ENCODE results near the gene HOXB8. TPM values are rescaled to one million over a fixed set of nuclear protein-coding genes. Genes with fewer than 3 reads are reported as not detected.

HOXB8 gene
- total RNA-seq, 1 experiment from 2014 or later: 0.70 TPM

DNA sequence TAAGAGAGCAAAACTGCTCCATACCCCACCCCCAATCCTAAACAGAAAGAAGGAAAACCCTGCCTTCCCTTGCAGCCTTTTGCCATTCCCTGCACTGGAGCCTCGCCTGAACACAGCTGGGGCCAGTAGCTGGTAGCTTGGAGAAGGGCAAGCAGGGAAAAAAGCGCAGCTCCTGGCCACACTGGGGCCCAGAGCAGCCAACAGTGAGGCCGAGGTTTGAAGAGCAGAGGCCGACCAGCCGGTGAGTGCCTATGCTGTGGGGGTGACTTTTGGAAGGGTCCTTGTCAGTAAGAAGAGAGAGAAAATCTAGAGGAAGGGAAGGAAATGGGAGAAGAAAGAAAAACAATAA is 14.3 kb upstream of the HOXB8 start:
- CTCF ChIA-PET: no interaction called here
- no peak overlapping the region for H3K4me3 ChIP-seq
- H3F3A ChIP-seq (ENCODE audit: insufficient read depth, low read depth): peaks cover 12% of the 10 kb centered on the region; the same call in 1 of the 2 replicates
- no peaks in the 10 kb centered on the region for H3K9me3 ChIP-seq (ENCODE audit: insufficient read depth, low read depth)
- no peak overlapping the region for H3K4me2 ChIP-seq
- H3K27me3 ChIP-seq (ENCODE audit: insufficient read depth, low read depth): peaks cover 38% of the 10 kb centered on the region; the same call in 1 of the 2 replicates
- intact Hi-C loops (cut with micrococcal nuclease; ENCODE audit: unreplicated experiment): no loop called here
- H3K4me1 ChIP-seq (replicated peaks; ENCODE audit: insufficient read depth): peaks cover 3% of the 10 kb centered on the region; the same call in 1 of the 2 replicates
- H4K20me1 ChIP-seq (ENCODE audit: insufficient read depth): no peaks in the 10 kb centered on the region; the same call in 1 of the 2 replicates
- H3K27ac ChIP-seq: no peak overlapping the region
- POLR2A ChIA-PET (ENCODE audit: unreplicated experiment): no interaction called here
- no peak overlapping the region for H2AFZ ChIP-seq
- BruUV-seq (replicated peaks): no TSS peak
- H3K79me2 ChIP-seq (ENCODE audit: low read depth): no peaks in the 10 kb centered on the region
- no peak for DNase-seq
- no peaks in the 10 kb centered on the region for H3K36me3 ChIP-seq (ENCODE audit: low read depth)
- TF ChIP-seq EZH2 (IDR thresholded peaks at IDR 0.05; ENCODE audit: low read depth) (no peak), CTCF (conservative IDR thresholded peaks at IDR 0.05) (no peak)
- H3K9me2 ChIP-seq (ENCODE audit: insufficient read depth): no peaks in the 10 kb centered on the region

DNA sequence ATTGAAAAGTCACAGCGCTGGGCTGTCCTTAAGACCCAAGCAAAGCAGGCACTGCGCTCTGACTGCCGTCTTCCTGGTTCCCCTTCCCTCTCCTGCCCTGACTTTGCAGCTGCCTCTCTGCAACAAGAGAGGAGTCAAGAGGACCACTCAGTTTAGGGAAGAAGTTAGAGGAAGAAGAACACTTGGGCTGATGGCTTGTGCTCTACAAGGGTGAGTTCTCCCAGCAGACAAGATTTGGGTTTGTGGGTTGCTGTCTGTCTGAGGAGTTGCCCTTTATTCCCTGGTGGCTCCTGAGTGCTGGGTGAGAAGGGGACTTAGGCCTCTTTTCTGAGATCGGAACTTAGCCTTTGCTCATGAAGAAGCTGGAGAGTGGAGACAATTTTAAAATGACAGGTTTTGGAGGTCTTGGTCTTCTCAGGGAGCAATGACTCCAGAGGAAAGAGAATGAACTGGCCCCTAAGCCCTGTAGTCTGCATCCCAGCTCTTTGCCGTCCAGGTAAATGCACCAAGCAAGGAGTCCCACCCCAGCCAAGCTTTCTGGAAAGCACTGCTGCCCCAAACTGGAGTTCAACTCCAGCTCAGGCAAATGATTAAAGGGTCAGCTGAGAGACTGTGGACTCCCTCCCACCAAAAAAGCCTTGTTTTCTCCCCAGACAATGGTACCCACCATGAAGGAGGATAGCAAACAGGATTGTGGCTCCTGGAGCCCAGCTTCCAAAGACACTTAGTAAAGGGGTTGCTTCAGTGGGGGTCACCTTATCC is 13.7 kb upstream of the HOXB8 start:
- Histone ChIP-seq H3K4me1 (replicated peaks; ENCODE audit: insufficient read depth) (peaks cover 3% of the 10 kb centered on the region; the same call in 1 of the 2 replicates), H3K9me2 (ENCODE audit: insufficient read depth) (no peaks in the 10 kb centered on the region), H3K27ac (no peak overlapping the region), H3K4me3 (no peak overlapping the region), H2AFZ (no peak overlapping the region), H4K20me1 (ENCODE audit: insufficient read depth) (no peaks in the 10 kb centered on the region; the same call in 1 of the 2 replicates), H3K27me3 (ENCODE audit: insufficient read depth, low read depth) (peaks cover 37% of the 10 kb centered on the region; the same call in 1 of the 2 replicates), H3K9me3 (ENCODE audit: insufficient read depth, low read depth) (no peaks in the 10 kb centered on the region), H3K79me2 (ENCODE audit: low read depth) (no peaks in the 10 kb centered on the region), H3K4me2 (no peak overlapping the region), H3K36me3 (ENCODE audit: low read depth) (no peaks in the 10 kb centered on the region), H3F3A (ENCODE audit: insufficient read depth, low read depth) (peaks cover 15% of the 10 kb centered on the region; the same call in 1 of the 2 replicates)
- intact Hi-C loops (cut with micrococcal nuclease; ENCODE audit: unreplicated experiment): no loop called here
- no TSS peak for BruUV-seq (replicated peaks)
- ChIA-PET CTCF (interaction anchor here (0.6 kb wide), 1 partner anchor 706 kb away, joined by 7 read pairs; no protein-coding TSS in a partner anchor), POLR2A (ENCODE audit: unreplicated experiment) (interaction anchor here (0.7 kb wide), 1 partner anchor 570 kb away, joined by 3 read pairs; no protein-coding TSS in a partner anchor)
- no peak for TF ChIP-seq CTCF (conservative IDR thresholded peaks at IDR 0.05)
- DNase-seq: no peak

DNA sequence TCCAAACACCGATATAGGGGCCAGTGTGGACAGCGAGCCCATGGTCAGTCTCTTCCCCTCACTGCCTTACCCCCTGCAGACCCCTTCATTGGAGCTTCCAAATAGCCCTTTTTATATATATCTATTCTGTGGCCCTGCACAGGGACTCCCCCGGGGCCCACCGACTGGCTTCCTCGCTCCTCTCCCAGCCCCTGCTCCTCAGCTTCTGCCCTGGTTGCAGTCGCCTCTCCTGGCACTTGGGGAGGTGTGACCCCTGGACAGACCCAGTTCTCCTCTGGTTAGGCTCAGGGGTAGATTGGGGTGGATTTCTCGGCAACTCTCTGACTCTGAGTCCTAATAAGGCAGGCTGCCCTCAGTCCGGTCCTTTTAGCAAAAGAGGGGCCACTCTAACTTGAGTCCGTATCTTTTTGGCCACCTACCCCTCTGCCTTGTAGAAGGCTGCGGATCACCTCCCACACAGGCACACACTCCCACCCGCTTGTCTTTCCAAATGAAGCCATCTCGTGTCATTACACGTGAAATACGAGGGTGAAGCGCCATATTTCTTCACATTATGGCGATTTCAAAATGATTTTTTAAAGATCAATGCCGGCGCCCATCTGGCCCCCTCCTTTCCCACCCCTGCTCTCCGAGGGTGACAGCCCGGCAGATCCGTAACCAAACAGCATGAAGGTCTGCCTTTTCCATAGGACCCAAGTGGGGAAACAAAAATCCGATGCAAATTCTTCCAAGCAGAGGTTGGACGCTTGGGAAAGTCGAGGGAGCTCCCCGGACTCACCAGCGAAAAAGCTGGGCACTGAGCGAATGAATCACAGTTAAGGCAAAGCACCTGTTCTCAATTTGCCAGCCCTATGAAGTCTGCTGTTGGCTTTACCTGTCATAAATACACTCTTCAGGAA is 12.8 kb upstream of the HOXB8 start:
- ChIA-PET CTCF (interaction anchor here (0.5 to 3.0 kb wide), 2 partner anchors 8 to 18 kb away, joined by 3 to 9 read pairs; no protein-coding TSS in a partner anchor), POLR2A (ENCODE audit: unreplicated experiment) (interaction anchor here (0.7 kb wide), 1 partner anchor 571 kb away, joined by 3 read pairs; no protein-coding TSS in a partner anchor)
- H3K27me3 ChIP-seq (ENCODE audit: insufficient read depth, low read depth): peaks cover 36% of the 10 kb centered on the region; the same call in 1 of the 2 replicates

More for the DNA sequence above, 12.8 kb upstream of the HOXB8 start:
- intact Hi-C loops (cut with micrococcal nuclease; ENCODE audit: unreplicated experiment): no loop called here
- no peak for DNase-seq
- no peak overlapping the region for H3K27ac ChIP-seq
- H3K79me2 ChIP-seq (ENCODE audit: low read depth): no peaks in the 10 kb centered on the region
- H3K9me3 ChIP-seq (ENCODE audit: insufficient read depth, low read depth): no peaks in the 10 kb centered on the region
- 0 out of 2 replicates have a peak overlapping the region, but pooled peaks have one; percentile 96 for H3K4me2 ChIP-seq
- no peak overlapping the region for H2AFZ ChIP-seq
- TF ChIP-seq EZH2 (IDR thresholded peaks at IDR 0.05; ENCODE audit: low read depth) (no peak), CTCF (conservative IDR thresholded peaks at IDR 0.05) (no peak)
- H3K9me2 ChIP-seq (ENCODE audit: insufficient read depth): no peaks in the 10 kb centered on the region
- no peaks in the 10 kb centered on the region; the same call in 1 of the 2 replicates for H4K20me1 ChIP-seq (ENCODE audit: insufficient read depth)
- H3K4me1 ChIP-seq (replicated peaks; ENCODE audit: insufficient read depth): peaks cover 3% of the 10 kb centered on the region; the same call in 1 of the 2 replicates
- H3K4me3 ChIP-seq: no peak overlapping the region
- peaks cover 15% of the 10 kb centered on the region; the same call in 1 of the 2 replicates for H3F3A ChIP-seq (ENCODE audit: insufficient read depth, low read depth)
- no peaks in the 10 kb centered on the region for H3K36me3 ChIP-seq (ENCODE audit: low read depth)
- BruUV-seq (replicated peaks): no TSS peak
